CD4-positive, alpha-beta T cell treated with Interferon gamma for 1 hour (primary cell): ENCODE data around the gene EEIG2.

Source experiments
- DNase-seq: peaks from one replicate; pipeline ENCODE4 v3.0.0-alpha.2; 2020

The EEIG2 gene

DNA sequence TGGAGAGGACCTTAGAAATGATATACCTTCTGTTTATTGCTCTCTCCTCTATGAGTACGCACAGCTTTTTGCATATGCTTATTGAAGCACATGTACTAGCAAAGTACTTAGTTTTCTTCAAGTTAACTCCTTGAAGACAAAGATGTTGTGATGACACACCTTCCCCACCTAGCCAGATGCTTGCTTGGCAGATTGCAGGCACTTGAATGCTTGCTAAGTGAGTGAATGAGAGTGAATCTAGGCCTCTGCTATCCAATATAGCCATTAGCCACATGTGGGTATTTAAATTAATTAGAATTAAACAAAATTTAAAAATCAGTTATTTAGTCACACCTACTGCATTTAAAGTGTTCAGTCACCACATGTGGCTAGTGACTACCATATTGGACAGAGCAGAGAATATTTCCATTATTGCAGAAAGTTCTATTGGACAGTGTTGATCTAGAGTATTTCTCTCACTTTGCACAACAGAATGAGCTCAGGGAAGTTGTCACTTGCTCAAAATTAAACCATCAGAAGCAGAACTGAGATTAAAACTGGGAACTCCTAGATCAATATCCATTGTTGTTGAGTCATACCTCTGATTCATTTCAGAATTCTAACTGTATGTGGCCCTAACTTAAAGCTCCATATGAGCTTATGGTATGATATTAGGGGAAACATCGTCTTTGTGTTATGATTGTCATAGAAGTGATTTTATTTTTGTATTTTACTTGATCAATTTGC lies 8.6 kb upstream of the EEIG2 start:
- DNase-seq = no peak

DNA sequence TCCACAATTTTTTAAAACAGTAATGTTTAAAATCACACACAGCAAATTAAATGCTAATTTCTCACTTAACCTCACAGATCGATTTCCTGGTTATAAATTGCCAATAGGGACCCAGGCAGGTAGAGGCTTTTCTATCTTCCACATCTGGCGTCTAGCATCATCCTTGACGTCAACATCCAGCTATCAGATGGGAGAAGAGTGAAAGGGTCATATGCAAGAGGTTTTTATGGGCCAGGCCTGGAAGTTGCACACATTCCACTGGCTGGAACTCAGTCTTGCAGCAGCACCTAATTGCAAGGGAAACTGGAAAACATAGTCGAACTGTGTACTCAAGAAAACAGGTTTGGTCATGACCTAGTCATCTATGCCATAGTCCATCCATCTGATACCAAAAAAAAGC lies 6.0 kb upstream of the EEIG2 start:
- DNase-seq = no peak

DNA sequence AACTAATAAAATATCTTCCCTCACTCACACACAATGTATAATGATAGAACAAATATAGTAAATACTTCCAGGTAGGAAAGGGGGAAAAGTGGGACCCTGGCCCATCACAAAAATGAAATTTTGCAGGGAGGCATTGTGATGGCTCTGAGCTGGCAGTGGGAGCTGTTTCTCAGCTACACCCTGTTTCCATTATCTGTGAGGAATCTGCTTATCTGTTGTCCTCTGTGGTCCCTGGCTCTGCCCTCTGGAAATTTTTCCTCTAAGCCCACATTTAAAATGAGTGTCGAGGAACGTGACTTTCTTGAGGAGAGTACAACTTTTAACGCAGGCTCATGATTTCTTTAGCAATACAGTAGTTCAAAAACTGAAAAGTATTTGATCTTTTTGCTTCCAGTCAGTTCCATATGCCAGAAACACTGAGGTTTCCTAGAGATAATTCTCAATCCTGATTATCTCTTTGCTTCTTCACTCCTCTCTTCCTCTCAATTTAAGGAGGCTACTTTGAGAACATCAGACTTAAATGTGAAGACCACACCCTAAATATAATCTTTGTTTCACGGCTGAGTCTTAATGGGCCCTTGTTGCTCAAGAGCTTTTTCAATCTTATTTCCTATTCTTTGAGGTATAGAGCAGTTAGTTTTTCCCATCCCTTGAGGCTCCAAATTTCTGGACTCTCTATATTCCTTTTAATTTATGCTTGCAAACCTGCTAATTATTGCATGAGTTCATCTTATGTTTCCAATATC lies 5.0 kb upstream of the EEIG2 start:
- no peak for DNase-seq

DNA sequence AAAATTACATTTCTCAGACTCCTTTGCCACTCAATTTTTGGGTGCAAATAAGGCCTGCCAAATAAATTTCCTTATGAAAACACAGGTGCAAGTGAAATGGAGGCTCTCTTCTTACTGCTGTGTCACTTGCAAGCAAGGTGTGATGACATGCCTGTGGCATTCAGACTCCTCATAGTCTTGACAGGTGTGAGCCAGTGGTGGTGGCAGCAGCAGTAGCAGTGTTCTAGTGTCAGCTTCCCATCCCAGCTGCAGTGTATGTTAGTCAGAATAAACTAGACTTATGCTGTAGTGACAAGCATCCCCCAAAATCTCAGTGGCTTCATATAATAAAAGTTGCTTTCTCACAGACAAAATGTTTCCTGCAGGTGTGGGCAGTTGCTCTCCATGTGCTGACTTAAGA lies 3.8 kb upstream of the EEIG2 start:
- DNase-seq = no peak

DNA sequence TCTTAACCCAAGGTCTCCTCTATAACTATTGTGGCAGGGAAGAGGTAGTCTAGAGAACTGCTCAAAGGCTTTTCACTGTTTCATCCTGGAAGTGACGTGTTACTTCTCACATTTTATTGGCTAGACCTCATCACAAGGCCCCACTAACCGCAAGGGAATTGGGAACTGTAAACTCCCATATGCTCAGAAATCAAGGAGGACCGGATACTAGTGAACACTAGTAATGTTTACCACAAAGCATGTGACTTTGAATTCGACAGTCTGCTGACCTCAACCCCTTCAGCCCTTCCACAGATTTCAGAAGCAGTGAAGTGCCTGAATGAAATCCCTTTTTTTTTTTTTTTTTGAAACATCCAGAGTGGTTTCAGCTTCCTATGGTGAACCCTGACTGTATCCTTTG lies 3.4 kb upstream of the EEIG2 start:
- peak; percentile 34 for DNase-seq

DNA sequence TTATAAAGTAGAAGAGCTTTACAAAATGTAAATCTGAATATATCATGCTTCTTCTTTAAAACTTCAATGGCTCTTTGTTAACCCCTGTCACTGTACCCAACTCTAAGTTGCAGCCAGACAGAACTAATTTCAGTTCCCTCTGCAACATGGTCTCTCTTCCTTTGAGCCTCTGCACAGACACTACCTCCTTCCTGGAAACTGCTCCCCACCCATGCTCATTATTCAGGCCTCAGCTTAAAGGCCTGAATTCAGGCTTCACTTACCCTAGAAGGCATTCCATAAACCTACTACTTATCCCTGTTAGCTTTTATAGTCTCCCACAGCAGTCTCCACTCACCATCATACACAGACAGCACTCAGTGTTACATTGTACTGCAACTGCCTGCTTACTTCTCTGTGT lies 2.6 kb upstream of the EEIG2 start:
- DNase-seq = peak; percentile 13

DNA sequence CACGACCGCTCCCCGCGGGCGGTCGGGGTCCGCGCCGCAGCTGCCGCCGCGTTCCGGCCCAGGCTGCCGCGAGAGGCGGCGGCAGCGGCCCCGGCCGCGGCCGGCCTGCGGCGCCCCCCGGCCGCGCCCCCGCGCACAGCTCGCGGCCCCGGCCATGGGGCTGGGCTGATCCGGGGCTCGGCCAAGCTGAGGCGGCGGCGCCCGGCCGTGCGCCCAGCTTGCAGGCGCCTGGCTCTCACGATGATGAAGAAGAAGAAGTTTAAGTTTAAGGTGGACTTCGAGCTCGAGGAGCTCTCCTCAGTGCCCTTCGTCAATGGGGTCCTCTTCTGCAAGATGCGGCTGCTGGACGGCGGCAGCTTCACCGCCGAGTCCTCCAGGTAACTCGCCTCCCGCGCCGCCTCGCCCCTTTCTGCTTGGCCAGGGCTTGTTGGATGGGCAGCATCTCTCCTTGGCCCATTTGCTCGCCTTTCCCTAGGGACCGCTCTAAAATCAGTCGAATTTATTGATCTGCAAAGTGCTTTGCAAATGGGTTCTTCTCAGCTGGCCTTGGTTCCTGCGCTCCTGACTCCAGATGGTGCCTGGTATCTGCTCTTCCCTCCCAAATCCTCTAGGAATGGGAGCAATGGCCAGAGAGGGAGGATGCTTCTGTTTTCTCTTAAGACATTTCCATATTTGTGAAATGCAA lies 431 bp downstream of the EEIG2 start:
- no peak for DNase-seq

DNA sequence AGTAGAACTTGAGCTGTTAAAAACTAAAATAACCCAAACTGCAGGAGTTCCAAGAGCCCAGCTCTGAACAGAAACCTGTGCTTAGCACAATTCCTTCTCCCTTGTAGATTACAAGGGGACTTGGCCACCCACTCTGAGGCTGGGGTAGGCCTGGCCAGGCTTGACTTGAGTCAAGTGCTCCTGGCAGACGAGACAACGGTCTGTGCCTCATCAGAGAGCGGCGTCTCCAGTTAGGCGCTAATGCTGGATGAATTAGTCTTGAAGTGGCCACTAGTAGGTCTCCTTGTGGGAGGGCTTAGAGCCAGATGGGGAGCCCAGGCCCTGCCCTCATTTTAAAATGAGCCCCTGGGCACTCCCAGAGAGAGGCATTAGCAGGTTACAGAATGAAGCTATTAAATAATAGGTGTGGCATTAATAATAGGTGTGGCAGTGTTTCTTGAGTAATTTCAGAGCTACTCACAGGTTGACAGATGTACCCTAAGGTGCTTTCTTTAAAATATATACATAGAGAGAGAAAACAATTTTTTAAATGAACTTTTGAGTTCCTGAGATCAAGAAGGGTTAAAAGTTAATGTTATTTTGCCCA lies 1.1 kb downstream of the EEIG2 start:
- DNase-seq = peak; percentile 59

DNA sequence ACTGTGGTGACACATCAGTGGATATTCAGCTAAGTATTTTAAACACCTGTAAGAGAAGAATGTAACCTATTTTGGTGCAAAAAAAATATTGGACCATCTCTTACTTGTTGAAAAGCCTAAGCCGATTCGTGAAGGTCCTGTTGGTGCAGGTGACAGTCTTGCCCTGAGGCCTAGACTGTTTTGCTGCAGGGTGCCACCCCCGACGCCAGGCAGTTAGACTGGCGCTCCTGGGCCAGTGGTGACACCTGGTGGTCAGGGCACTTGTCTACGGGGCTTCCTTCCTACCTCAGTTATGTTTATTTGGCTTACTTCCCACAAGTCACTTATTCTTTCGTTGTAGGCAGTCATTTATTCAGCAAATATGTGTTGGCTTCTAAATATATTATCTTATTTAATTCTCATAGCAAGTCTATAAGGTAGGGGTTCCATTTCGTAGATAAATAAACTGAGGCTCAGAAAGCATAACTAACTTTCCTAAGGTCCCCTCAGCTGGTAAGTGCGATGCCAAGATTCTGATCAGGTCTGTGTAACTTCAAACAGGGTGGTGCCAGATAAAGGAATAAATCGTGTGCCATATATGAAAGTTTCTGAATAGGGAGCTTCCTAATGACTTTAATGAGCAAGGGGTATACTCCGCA lies 1.9 kb downstream of the EEIG2 start:
- peak; percentile 87 for DNase-seq

DNA sequence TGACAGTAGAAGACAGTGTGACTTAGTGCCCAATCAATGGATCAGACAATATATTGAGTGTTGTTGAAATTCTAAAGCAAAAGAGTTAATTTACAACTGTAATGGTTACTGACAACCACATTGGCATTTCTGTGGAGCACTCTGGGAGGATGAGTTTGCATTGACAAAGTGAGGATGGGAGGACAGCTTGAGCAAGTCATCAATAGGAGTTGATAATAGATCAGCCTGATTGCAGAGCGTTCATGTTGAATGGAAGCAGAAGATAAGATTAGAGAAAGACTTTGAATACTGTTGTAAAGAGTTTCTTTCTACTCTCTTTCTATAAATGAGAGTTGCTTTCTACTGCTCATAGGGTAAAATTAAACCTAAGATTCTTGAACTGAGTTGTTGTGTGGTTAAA lies 3.9 kb downstream of the EEIG2 start:
- DNase-seq = no peak

DNA sequence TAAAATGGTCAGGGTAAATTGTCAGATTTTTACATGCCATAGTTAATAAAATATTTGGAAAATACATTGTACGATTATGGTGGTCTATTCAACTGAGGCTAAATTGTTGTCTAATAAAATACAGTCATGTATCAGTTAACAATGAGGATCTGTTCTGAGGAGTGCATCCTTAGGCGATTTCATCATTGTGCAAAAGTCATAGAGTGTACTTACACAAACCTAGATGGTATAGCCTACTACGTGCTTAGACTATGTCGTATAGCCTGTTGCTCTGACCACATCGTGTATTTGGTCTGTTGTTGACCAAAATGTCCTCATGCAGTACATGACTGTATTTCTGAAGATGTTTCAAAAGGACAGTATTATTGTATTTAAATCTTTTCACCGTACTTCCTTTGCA lies 5.2 kb downstream of the EEIG2 start:
- no peak for DNase-seq

DNA sequence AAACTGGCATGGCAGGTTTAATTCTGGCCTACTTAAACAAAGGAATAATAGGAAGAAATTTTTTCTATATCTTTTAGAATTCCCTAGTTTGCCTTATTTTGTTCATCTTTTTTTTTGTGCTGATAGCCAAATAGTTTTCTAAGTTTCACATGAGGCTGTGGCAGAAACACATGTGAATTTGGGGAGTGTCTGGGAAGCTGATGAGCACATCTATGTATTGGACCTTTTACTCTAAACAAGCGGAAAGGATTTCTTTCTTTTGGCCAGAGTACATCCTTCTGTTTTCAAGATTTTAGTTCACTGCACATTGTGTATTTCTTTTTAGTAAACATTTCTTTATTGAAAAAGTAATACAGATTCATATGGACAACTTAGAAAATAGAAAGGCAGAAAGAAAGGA lies 5.6 kb downstream of the EEIG2 start:
- no peak for DNase-seq

DNA sequence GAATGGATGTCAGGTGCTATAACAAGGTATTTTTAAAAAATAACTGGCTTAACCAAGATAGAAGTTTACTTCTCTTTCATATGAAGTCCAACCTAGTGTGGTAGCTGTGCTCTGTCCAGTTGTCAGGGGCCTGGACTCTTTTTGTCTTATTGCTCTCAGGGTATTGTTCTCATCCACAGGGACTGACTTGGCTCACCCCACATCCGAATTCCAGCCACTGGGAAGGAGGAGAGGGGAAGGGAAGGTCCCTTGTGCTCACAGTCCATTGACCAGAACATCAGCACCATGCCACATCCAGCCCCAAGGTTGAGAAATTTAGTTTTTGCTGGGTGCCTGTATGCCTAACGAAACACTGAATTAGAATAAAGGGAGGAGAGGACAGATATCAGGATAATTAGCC lies 8.7 kb downstream of the EEIG2 start:
- no peak for DNase-seq

DNA sequence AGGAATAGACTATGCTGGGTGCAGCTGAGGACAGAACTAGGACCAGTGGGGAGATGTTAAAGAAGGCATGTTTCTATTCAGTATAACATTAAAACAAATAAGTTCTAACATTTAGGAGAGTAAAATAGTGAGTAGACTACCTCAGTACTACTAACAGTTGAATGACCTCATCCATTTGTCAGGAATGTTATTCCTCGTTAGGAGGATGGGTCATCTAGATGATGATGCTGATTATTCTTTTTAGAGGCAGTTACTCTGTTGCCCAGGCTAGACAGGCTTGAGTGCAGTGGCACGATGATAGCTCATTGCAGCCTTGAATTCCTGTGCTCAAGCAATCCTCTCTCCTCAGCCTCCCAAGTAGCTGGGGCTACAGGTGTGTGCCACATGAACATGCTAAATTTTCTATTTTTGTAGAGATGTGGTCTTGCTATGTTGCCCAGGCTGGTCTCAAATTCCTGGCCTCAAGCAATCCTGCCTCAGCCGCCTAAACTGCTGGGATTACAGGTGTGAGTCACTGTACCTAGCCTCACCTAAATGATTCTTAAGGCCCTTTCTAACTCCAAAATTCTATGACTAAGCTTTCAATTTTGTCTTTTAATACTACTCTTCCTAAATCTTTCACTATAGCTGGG lies 9.3 kb downstream of the EEIG2 start:
- DNase-seq = no peak

DNA sequence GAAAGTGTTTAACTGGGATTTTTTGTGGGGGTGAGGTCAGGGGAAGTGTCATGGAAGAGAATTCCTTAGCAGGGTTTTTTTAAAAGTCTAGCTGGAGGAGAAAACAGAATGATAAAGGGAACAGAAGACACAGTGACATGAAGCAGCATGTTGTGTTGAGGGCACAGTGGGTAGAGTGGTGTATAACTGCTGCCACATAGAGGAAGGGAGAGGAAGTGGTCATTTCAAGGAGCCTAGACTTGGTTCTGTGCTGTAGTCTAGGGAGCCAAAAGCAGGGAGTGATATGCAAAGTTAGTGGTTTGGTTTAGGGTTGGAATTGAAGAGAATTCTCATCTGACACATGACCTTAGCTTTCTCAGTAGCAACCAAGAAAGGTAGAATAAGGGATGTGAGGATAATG lies 10.2 kb downstream of the EEIG2 start:
- DNase-seq = peak; percentile 25

DNA sequence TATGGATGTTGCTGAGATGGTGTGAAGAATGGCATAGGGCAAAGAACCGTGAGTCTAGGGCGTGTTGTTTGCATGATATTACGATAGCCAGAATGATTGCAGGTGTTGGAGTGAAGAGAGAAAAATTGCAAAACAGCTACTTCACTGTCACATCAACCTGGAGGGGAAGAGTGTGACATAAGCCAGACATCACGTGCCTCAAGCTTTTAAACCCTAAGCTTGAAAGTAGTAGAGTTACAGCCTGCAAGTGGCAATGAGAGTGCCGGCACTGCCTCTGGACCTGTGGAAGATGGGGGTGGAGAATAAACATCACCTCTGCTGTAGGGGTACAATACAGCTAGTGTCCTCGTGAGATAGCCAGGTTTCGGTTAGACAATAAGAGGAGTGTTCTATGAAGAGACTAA lies 11.1 kb downstream of the EEIG2 start:
- DNase-seq = no peak

DNA sequence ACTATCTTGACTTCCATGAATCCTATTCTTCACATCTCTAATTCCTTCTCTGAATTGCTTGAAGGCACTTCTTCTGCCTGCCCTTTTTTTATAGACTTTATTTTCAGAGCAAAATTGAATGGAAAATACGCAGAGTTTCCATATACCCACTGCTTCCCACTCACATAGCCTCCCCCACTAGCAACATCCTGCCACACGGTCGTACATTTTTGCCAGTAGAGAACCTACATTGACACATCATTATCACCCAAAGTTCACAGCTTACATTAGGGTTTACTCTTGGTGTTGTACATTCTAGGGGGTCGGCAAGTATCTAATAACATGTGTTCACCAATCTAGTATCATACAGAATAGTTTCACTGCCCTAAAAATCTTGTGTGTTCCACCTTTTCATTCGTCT lies 12.3 kb downstream of the EEIG2 start:
- DNase-seq = no peak

DNA sequence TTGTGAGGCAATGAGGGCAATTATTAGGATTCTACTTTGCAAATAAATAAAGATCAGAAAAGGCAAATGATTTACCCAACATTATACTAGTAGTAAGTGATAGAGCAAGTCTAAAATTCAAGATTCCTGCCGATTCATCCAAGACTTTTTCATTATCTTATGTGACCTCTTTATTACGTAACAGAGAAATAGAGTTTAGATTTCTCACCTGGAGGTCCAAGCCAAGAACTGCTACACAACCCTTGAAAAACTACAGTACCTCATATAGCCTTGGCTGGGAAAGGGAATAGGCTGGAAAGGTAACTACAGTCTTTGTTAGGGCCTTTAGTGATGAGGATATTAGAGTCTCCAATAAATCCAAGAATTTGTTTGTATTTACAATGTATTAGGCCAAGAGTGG lies 13.3 kb downstream of the EEIG2 start:
- no peak for DNase-seq

DNA sequence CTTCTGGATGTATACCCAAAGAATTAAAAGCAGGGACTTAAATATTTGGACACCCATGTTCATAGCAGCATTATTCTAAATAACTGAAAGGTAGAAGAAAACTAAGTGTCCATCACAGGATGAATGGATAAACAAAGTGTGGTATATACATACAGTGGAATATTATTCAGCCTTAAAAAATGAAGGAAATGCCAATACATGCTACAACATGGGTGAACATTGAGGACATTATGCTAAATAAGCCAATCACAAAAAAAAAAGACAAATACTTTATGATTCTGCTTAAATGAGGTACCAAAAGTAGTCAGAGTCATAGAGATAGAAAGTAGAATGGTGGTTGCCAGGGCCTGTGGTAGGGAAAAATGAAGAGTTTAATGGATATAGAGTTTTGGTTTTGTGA lies 14.1 kb downstream of the EEIG2 start:
- DNase-seq = no peak

DNA sequence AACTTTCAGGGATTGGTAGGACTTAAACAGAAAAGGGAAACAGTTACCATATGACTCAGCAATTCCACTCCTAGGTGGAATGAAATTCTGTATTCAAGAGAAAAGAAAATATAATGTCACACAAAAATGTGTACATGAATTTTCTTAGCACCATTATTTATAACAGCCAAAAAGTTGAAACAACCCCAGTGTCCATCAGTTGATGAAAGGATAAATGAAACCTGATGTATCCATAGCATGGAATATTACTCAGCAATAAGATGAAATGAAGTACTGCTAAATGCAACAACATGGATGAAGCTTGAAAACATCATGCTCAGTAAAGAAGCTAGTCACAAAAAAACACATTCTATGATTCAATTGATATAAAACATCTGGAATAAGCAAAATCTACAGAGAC lies 15.5 kb downstream of the EEIG2 start:
- no peak for DNase-seq

DNA sequence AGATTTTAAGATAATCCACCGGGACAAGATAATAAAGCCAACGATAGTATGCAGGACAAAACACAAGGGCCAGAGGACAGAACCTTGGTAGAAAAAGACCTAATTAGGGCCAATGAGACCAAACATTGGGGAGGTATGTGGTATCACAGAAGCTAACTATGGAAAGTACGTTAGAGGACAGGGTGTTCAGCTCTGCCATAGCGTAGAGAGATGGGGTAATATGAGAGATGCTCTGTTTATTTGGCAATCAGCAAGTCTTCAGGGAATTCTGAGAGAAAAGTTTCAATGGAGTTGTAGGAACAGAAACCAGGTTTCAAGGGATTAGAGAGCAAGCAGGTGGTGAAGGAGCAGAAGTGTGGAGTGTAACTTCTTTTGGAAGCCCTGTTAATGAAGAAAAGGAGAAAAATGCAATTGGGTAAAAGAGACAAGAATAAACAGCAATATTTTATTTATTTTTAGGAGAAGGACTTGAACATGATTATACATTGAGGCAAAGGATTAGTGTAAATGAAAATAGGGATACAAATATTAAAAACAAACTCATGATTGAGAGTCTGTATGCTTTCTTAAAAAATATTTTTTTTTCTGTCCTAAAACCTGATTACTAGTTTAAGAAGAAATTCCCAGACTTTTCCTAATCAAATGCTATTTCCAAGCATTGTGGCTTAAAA lies 24.0 kb downstream of the EEIG2 start:
- DNase-seq = no peak

DNA sequence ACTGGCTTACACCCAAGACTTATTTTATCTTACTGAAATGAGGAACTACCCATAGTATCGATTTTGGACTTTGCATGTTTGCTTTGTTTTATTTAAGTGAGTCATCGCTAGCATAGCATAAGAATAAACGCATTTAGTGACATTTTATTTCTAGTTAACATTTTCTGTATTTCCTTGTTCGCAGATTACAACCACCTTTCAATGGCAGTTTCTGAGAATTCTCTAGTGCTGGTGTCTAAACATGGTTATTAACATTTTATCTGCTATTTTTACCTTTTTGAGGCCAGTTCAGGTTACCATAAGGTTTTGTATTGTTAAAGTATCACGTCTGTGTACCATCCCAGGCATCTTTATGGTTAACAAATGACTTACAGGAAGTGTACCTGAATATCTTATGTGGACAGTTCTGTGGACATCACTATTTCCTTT lies 24.5 kb downstream of the EEIG2 start:
- no peak for DNase-seq
